GM23338 (cell line): Measurements from ENCODE around the gene NANOS2. TPM values are rescaled to one million over a fixed set of nuclear protein-coding genes. Genes with fewer than 3 reads are reported as not detected.

Experiments
- ATAC-seq: fragments of 200-7000 bp; cut with Tn5 transposase; 3 replicates; pipeline ENCODE4 v1.9.1; 2020
- DNase-seq: peaks from one replicate; pipeline ENCODE4 v3.0.0-alpha.2; 2015; ENCODE audit warnings: low spot score
- H2AFZ ChIP-seq: fragments of 200-600 bp; sonication (generic); 2 replicates; pipeline ENCODE4 v1.8.0; 2016; ENCODE audit warnings: antibody characterized with exemption, mild to moderate bottlenecking, moderate library complexity
- H3F3A ChIP-seq: fragments of 200-600 bp; sonication (generic); replicated peaks from 2 replicates; pipeline ENCODE4 v1.8.0; 2017; ENCODE audit warnings: antibody characterized with exemption, mixed run types, low read depth
- H3K27ac ChIP-seq: fragments of 200-600 bp; sonication (generic); 2 replicates; pipeline ENCODE4 v1.6.1; 2016; ENCODE audit warnings: low read depth
- H3K27me3 ChIP-seq: fragments of 200-600 bp; sonication (generic); 2 replicates; pipeline ENCODE4 v1.8.0; 2016; ENCODE audit warnings: mild to moderate bottlenecking, mixed run types, moderate library complexity; ENCODE audit not compliant: insufficient read depth
- H3K36me3 ChIP-seq: fragments of 200-600 bp; sonication (generic); 2 replicates; pipeline ENCODE4 v1.8.0; 2016; ENCODE audit warnings: mild to moderate bottlenecking; ENCODE audit not compliant: insufficient read depth
- H3K4me1 ChIP-seq: fragments of 200-600 bp; sonication (generic); 2 replicates; pipeline ENCODE4 v1.8.0; 2016; ENCODE audit warnings: mild to moderate bottlenecking, moderate library complexity; ENCODE audit not compliant: insufficient read depth
- H3K4me2 ChIP-seq: fragments of 200-600 bp; sonication (generic); 2 replicates; pipeline ENCODE4 v1.7.1; 2017; ENCODE audit warnings: mixed run types
- H3K4me3 ChIP-seq: fragments of 200-600 bp; sonication (generic); 2 replicates; pipeline ENCODE4 v1.6.1; 2016; ENCODE audit warnings: mixed run types
- H3K79me2 ChIP-seq: fragments of 200-600 bp; sonication (generic); replicated peaks from 2 replicates; pipeline ENCODE4 v1.8.0; 2017; ENCODE audit warnings: mild to moderate bottlenecking; ENCODE audit not compliant: insufficient read depth
- H3K9me2 ChIP-seq: fragments of 200-600 bp; sonication (generic); 2 replicates; pipeline ENCODE4 v1.8.0; 2017; ENCODE audit not compliant: insufficient read depth
- H4K20me1 ChIP-seq: fragments of 200-600 bp; sonication (generic); replicated peaks from 2 replicates; pipeline ENCODE4 v1.8.0; 2017; ENCODE audit warnings: mild to moderate bottlenecking; ENCODE audit not compliant: insufficient read depth
- H3K27ac Mint-ChIP-seq: 2 replicates; pipeline ENCODE4 v1.8.0; 2020; ENCODE audit warnings: inconsistent platforms, mild to moderate bottlenecking, moderate library complexity, mixed read lengths
- H3K27me3 Mint-ChIP-seq: 3 replicates; pipeline ENCODE4 v1.8.0; 2022; ENCODE audit warnings: low read depth, mild to moderate bottlenecking, moderate library complexity, mixed read lengths, inconsistent platforms; ENCODE audit not compliant: insufficient read depth, poor library complexity
- H3K36me3 Mint-ChIP-seq: 3 replicates; pipeline ENCODE4 v1.8.0; 2021; ENCODE audit warnings: low read depth, mild to moderate bottlenecking, inconsistent platforms, moderate library complexity, mixed read lengths
- H3K4me1 Mint-ChIP-seq: 3 replicates; pipeline ENCODE4 v1.8.0; 2020; ENCODE audit warnings: mild to moderate bottlenecking, inconsistent platforms, mixed read lengths
- H3K4me3 Mint-ChIP-seq: 3 replicates; pipeline ENCODE4 v1.8.0; 2021; ENCODE audit warnings: moderate library complexity, mild to moderate bottlenecking, inconsistent platforms, mixed read lengths
- H3K9me3 Mint-ChIP-seq: 3 replicates; pipeline ENCODE4 v1.8.0; 2020; ENCODE audit warnings: moderate library complexity, mild to moderate bottlenecking, inconsistent platforms, mixed read lengths
- EZH2phosphoT487 ChIP-seq: fragments of 200-600 bp; sonication (generic); IDR thresholded peaks from one replicate; pipeline ENCODE4 v1.8.1; 2018; ENCODE audit warnings: antibody characterized with exemption; ENCODE audit not compliant: unreplicated experiment
- NANOG ChIP-seq: IDR thresholded peaks from 2 replicates; pipeline ENCODE4 v1.6.1; 2016; ENCODE audit warnings: antibody characterized with exemption, borderline replicate concordance
- POLR2AphosphoS5 ChIP-seq: IDR thresholded peaks from 2 replicates; pipeline ENCODE4 v1.6.1; 2016; ENCODE audit warnings: antibody characterized with exemption, low read depth
- STAT1 ChIP-seq: IDR thresholded peaks from one replicate; pipeline ENCODE4 v1.6.1; 2016; ENCODE audit warnings: antibody characterized with exemption; ENCODE audit not compliant: unreplicated experiment
- ZNF114 ChIP-seq: fragments of 250-450 bp; sonication (Bioruptor Pico); IDR thresholded peaks from 2 replicates; pipeline ENCODE4 v1.5.0; 2020; ENCODE audit warnings: mild to moderate bottlenecking, moderate library complexity
- polyA plus RNA-seq: library from polyadenylated mRNA; unstranded; fragments of >200 nt; fragmentation: Nextera tagmentation; extraction: Ambion mirVana; gene quantifications from 2 replicates; pipeline ENCODE4 v1.2.1, GENCODE V29; 2016
- total RNA-seq: library from RNA; depleted of rRNA; stranded (reverse); fragments of >200 nt; shearing (Covaris generic); gene quantifications from 2 replicates; pipeline ENCODE4 v1.2.3, GENCODE V29; 2014
- TF ChIP-seq, protein P1 (sequence below): fragments of 250-450 bp; sonication (Bioruptor Pico); IDR thresholded peaks from 2 replicates; pipeline ENCODE4 v1.5.0; 2020; ENCODE audit warnings: mild to moderate bottlenecking, moderate library complexity
- TF ChIP-seq, protein P2 (sequence below): IDR thresholded peaks from one replicate; pipeline ENCODE4 v1.6.1; 2018; ENCODE audit warnings: antibody characterized with exemption; ENCODE audit not compliant: unreplicated experiment
- TF ChIP-seq, protein P3 (sequence below), 2 experiments: fragments of 200-600 bp in 1 of 2; sonication (generic) in 1 of 2; conservative IDR thresholded peaks; 2 replicates each; pipeline versions ENCODE4 v1.5.1 to v1.6.1; 2016 to 2017; ENCODE audit warnings: antibody characterized with exemption in 2 of 2, low read depth in 2 of 2, mild to moderate bottlenecking in 2 of 2, moderate library complexity in 1 of 2

Gene NANOS2
- total and polyA plus RNA-seq, 2 experiments from 2014 or later, result 0.11 to 0.14 TPM

DNA sequence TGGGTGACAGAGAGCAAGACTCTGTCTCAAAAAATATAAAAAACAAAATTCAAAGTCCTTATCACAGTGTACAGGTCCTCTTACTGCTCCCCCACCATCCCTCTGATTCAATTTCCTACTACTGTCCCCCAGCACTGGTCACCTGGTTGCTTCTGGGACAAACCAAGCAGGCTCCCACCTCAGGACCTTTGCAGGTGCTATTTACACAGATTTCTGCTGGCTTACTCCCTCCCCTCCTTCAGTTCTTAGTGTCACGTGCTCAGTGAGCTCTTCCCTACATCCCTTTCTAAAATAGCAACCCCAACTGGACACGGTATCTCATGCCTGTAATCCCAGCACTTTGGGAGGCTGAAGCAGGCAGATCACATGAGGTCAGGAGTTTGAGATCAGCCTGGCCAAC lies 34.6 kb downstream of the NANOS2 start (continued):
- TF ChIP-seq, protein P1, sequence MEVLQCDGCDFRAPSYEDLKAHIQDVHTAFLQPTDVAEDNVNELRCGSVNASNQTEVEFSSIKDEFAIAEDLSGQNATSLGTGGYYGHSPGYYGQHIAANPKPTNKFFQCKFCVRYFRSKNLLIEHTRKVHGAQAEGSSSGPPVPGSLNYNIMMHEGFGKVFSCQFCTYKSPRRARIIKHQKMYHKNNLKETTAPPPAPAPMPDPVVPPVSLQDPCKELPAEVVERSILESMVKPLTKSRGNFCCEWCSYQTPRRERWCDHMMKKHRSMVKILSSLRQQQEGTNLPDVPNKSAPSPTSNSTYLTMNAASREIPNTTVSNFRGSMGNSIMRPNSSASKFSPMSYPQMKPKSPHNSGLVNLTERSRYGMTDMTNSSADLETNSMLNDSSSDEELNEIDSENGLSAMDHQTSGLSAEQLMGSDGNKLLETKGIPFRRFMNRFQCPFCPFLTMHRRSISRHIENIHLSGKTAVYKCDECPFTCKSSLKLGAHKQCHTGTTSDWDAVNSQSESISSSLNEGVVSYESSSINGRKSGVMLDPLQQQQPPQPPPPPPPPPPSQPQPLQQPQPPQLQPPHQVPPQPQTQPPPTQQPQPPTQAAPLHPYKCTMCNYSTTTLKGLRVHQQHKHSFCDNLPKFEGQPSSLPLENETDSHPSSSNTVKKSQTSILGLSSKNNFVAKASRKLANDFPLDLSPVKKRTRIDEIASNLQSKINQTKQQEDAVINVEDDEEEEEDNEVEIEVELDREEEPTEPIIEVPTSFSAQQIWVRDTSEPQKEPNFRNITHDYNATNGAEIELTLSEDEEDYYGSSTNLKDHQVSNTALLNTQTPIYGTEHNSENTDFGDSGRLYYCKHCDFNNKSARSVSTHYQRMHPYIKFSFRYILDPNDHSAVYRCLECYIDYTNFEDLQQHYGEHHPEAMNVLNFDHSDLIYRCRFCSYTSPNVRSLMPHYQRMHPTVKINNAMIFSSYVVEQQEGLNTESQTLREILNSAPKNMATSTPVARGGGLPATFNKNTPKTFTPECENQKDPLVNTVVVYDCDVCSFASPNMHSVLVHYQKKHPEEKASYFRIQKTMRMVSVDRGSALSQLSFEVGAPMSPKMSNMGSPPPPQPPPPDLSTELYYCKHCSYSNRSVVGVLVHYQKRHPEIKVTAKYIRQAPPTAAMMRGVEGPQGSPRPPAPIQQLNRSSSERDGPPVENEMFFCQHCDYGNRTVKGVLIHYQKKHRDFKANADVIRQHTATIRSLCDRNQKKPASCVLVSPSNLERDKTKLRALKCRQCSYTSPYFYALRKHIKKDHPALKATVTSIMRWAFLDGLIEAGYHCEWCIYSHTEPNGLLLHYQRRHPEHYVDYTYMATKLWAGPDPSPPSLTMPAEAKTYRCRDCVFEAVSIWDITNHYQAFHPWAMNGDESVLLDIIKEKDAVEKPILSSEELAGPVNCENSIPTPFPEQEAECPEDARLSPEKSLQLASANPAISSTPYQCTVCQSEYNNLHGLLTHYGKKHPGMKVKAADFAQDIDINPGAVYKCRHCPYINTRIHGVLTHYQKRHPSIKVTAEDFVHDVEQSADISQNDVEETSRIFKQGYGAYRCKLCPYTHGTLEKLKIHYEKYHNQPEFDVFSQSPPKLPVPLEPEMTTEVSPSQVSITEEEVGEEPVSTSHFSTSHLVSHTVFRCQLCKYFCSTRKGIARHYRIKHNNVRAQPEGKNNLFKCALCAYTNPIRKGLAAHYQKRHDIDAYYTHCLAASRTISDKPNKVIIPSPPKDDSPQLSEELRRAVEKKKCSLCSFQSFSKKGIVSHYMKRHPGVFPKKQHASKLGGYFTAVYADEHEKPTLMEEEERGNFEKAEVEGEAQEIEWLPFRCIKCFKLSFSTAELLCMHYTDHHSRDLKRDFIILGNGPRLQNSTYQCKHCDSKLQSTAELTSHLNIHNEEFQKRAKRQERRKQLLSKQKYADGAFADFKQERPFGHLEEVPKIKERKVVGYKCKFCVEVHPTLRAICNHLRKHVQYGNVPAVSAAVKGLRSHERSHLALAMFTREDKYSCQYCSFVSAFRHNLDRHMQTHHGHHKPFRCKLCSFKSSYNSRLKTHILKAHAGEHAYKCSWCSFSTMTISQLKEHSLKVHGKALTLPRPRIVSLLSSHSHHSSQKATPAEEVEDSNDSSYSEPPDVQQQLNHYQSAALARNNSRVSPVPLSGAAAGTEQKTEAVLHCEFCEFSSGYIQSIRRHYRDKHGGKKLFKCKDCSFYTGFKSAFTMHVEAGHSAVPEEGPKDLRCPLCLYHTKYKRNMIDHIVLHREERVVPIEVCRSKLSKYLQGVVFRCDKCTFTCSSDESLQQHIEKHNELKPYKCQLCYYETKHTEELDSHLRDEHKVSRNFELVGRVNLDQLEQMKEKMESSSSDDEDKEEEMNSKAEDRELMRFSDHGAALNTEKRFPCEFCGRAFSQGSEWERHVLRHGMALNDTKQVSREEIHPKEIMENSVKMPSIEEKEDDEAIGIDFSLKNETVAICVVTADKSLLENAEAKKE (CRISPR knock-in tag), result no peak
- TF ChIP-seq EZH2phosphoT487 (no peak), STAT1 (no peak), ZNF114 (CRISPR knock-in tag) (no peak), POLR2AphosphoS5 (no peak)

DNA sequence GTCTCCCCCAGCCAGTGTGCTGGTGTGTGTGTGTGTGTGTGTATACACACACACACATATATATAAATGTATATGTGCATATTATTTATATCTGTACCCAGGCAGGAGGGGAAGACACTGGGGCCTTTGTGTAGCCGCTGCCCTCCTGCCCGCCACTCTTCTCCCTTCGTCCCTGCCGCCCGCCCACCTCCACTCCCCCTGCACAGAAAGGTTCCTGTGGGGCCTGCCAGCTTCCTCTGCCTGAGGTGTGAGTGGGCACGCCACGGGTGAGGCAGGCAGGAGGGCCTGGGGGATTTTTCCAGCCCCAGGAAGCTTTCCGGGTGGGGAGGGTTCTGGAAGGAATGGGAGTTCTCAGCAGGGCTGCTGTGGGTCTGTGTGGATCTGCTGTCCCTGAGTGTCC lies 35.5 kb downstream of the NANOS2 start:
- H2AFZ ChIP-seq, result no peak overlapping the region
- H3F3A ChIP-seq, result peaks cover 24% of the 10 kb centered on the region; the same call in 1 of the 2 replicates
- no peak overlapping the region; the same call in 2 of the 3 replicates for H3K4me3 Mint-ChIP-seq
- H3K4me1 Mint-ChIP-seq, result peaks cover 52% of the 10 kb centered on the region
- H3K27ac Mint-ChIP-seq, result no peak overlapping the region
- H3K4me3 ChIP-seq, result no peak overlapping the region
- no peak overlapping the region for H3K27ac ChIP-seq
- H3K9me3 Mint-ChIP-seq, result peaks cover 2% of the 10 kb centered on the region; the same call in 1 of the 3 replicates
- H3K27me3 Mint-ChIP-seq, result peaks cover 26% of the 10 kb centered on the region
- H3K4me2 ChIP-seq, result no peak overlapping the region
- no peaks in the 10 kb centered on the region for H3K9me2 ChIP-seq
- ATAC-seq, result no peak
- H3K79me2 ChIP-seq, result no peaks in the 10 kb centered on the region
- peaks cover 28% of the 10 kb centered on the region for H3K4me1 ChIP-seq
- no peak for DNase-seq
- H3K36me3 ChIP-seq, result no peaks in the 10 kb centered on the region
- H3K36me3 Mint-ChIP-seq, result peaks cover 9% of the 10 kb centered on the region
- TF ChIP-seq NANOG, result no peak
- TF ChIP-seq, protein P2, sequence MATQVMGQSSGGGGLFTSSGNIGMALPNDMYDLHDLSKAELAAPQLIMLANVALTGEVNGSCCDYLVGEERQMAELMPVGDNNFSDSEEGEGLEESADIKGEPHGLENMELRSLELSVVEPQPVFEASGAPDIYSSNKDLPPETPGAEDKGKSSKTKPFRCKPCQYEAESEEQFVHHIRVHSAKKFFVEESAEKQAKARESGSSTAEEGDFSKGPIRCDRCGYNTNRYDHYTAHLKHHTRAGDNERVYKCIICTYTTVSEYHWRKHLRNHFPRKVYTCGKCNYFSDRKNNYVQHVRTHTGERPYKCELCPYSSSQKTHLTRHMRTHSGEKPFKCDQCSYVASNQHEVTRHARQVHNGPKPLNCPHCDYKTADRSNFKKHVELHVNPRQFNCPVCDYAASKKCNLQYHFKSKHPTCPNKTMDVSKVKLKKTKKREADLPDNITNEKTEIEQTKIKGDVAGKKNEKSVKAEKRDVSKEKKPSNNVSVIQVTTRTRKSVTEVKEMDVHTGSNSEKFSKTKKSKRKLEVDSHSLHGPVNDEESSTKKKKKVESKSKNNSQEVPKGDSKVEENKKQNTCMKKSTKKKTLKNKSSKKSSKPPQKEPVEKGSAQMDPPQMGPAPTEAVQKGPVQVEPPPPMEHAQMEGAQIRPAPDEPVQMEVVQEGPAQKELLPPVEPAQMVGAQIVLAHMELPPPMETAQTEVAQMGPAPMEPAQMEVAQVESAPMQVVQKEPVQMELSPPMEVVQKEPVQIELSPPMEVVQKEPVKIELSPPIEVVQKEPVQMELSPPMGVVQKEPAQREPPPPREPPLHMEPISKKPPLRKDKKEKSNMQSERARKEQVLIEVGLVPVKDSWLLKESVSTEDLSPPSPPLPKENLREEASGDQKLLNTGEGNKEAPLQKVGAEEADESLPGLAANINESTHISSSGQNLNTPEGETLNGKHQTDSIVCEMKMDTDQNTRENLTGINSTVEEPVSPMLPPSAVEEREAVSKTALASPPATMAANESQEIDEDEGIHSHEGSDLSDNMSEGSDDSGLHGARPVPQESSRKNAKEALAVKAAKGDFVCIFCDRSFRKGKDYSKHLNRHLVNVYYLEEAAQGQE, result no peak
- TF ChIP-seq, protein P3, sequence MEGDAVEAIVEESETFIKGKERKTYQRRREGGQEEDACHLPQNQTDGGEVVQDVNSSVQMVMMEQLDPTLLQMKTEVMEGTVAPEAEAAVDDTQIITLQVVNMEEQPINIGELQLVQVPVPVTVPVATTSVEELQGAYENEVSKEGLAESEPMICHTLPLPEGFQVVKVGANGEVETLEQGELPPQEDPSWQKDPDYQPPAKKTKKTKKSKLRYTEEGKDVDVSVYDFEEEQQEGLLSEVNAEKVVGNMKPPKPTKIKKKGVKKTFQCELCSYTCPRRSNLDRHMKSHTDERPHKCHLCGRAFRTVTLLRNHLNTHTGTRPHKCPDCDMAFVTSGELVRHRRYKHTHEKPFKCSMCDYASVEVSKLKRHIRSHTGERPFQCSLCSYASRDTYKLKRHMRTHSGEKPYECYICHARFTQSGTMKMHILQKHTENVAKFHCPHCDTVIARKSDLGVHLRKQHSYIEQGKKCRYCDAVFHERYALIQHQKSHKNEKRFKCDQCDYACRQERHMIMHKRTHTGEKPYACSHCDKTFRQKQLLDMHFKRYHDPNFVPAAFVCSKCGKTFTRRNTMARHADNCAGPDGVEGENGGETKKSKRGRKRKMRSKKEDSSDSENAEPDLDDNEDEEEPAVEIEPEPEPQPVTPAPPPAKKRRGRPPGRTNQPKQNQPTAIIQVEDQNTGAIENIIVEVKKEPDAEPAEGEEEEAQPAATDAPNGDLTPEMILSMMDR (conservative IDR thresholded peaks at IDR 0.05; ENCODE audit: low read depth in 2 of 2), result no peak
- TF ChIP-seq POLR2AphosphoS5, result no peak
- H4K20me1 ChIP-seq, result 0 out of 2 replicates have a peak, but pooled peaks cover 4% of the 10 kb centered on the region
- no peaks in the 10 kb centered on the region for H3K27me3 ChIP-seq
